Eye (tissue), 1 donor: ENCODE results near the gene EEF1A2.

ENCODE experiments used
- DNase-seq: peaks from one replicate; pipeline ENCODE4 v3.0.0-alpha.2; 2015

Gene EEF1A2

GRCh38 chr20:63497946-63498935, 642 bp downstream of the EEF1A2 start:
- no peak for DNase-seq

- DNase-seq = no peak
Observed at GRCh38 chr20:63497138-63497945, 1.5 kb downstream of the EEF1A2 start.

- DNase-seq = no peak
Observed at GRCh38 chr20:63496596-63497120, 2.2 kb downstream of the EEF1A2 start.

GRCh38 chr20:63495741-63496595, 2.9 kb downstream of the EEF1A2 start:
- DNase-seq = peak; percentile 86

- DNase-seq = no peak
Observed at GRCh38 chr20:63495167-63495720, 3.6 kb downstream of the EEF1A2 start.

GRCh38 chr20:63494420-63495166, 4.3 kb downstream of the EEF1A2 start:
- no peak for DNase-seq

GRCh38 chr20:63494084-63494419, 4.8 kb downstream of the EEF1A2 start:
- DNase-seq = no peak

- no peak for DNase-seq
Observed at GRCh38 chr20:63493563-63494020, 5.3 kb downstream of the EEF1A2 start.

GRCh38 chr20:63492982-63493381, 5.9 kb downstream of the EEF1A2 start:
- DNase-seq = no peak

- no peak for DNase-seq
Observed at GRCh38 chr20:63492518-63492917, 6.4 kb downstream of the EEF1A2 start.

- DNase-seq = no peak
Observed at GRCh38 chr20:63491635-63492230, 7.2 kb downstream of the EEF1A2 start.

- no peak for DNase-seq
Observed at GRCh38 chr20:63491078-63491477, 7.8 kb downstream of the EEF1A2 start.

GRCh38 chr20:63490416-63490815, 8.5 kb downstream of the EEF1A2 start:
- DNase-seq = no peak

GRCh38 chr20:63488315-63489251, 10.3 kb downstream of the EEF1A2 start:
- no peak for DNase-seq

GRCh38 chr20:63487781-63488241, 11.1 kb downstream of the EEF1A2 start:
- DNase-seq = no peak

GRCh38 chr20:63487116-63487764, 11.6 kb downstream of the EEF1A2 start:
- DNase-seq = no peak

- DNase-seq = no peak
Observed at GRCh38 chr20:63486300-63486855, 12.5 kb downstream of the EEF1A2 start.

- no peak for DNase-seq
Observed at GRCh38 chr20:63484651-63485403, 14.1 kb downstream of the EEF1A2 start.
